ENCODE results near the gene PLXNA2. TPM values are rescaled to one million over a fixed set of nuclear protein-coding genes. Genes with fewer than 3 reads are reported as not detected.

PLXNA2 gene
- total and polyA plus RNA-seq, 7 experiments from 2014 or later: 0.70 to 5.4 (median 1.4) TPM; not detected in 2

GRCh38 chr1:208158640-208159554, 85.3 kb downstream of the PLXNA2 start:
- CTCF ChIA-PET: no interaction called here

GRCh38 chr1:208157769-208158168, 86.4 kb downstream of the PLXNA2 start:
- H3K4me1 Mint-ChIP-seq: no peaks in the 10 kb centered on the region
- no peaks in the 10 kb centered on the region for H3K9me3 ChIP-seq (ENCODE audit: control insufficient read depth in 2 of 3, low read length in 3 of 3)
- H3K4me3 ChIP-seq (ENCODE audit: low read length): no peak overlapping the region
- ATAC-seq (no peak), DNase-seq (no peak)
- H3K27ac ChIP-seq (ENCODE audit: low read depth, low read length): no peak overlapping the region
- H3K27me3 ChIP-seq (ENCODE audit: control insufficient read depth in 2 of 2, insufficient read depth in 2 of 2, low read length in 2 of 2): no peaks in the 10 kb centered on the region
- intact Hi-C loops (cut with micrococcal nuclease): no loop called here
- CTCF ChIA-PET: no interaction called here
- no peak overlapping the region for H3K27ac Mint-ChIP-seq
- H3K36me3 ChIP-seq (ENCODE audit: control insufficient read depth in 2 of 3, insufficient read depth in 3 of 3, low read length in 3 of 3): no peaks in the 10 kb centered on the region
- peaks cover 8 to 38% (median 17%) of the 10 kb centered on the region in 5 donors for H3K27me3 Mint-ChIP-seq
- POLR2A ChIA-PET: no interaction called here
- H3K36me3 Mint-ChIP-seq: no peaks in the 10 kb centered on the region
- H3K9me3 Mint-ChIP-seq: no peaks in the 10 kb centered on the region
- no peaks in the 10 kb centered on the region for H3K4me1 ChIP-seq (ENCODE audit: control insufficient read depth in 2 of 2, insufficient read depth in 2 of 2, low read length in 2 of 2)
- no peak overlapping the region for H3K4me3 Mint-ChIP-seq

More at GRCh38 chr1:208158640-208159554, 85.3 kb downstream of the PLXNA2 start:
- no peak overlapping the region for H3K4me3 ChIP-seq (ENCODE audit: low read length)
- no peaks in the 10 kb centered on the region for H3K9me3 Mint-ChIP-seq
- no peak overlapping the region for H3K4me3 Mint-ChIP-seq
- peaks cover 16 to 45% (median 29%) of the 10 kb centered on the region in 5 donors for H3K27me3 Mint-ChIP-seq
- no peak for ATAC-seq
- POLR2A ChIA-PET: no interaction called here
- H3K36me3 Mint-ChIP-seq: no peaks in the 10 kb centered on the region
- no peak overlapping the region for H3K27ac Mint-ChIP-seq
- intact Hi-C loops (cut with micrococcal nuclease): no loop called here
- H3K27me3 ChIP-seq (ENCODE audit: control insufficient read depth in 2 of 2, insufficient read depth in 2 of 2, low read length in 2 of 2): no peaks in the 10 kb centered on the region
- H3K36me3 ChIP-seq (ENCODE audit: control insufficient read depth in 2 of 3, insufficient read depth in 3 of 3, low read length in 3 of 3): no peaks in the 10 kb centered on the region
- H3K4me1 ChIP-seq (ENCODE audit: control insufficient read depth in 2 of 2, insufficient read depth in 2 of 2, low read length in 2 of 2): no peaks in the 10 kb centered on the region
- H3K9me3 ChIP-seq (ENCODE audit: control insufficient read depth in 2 of 3, low read length in 3 of 3): no peaks in the 10 kb centered on the region
- no peaks in the 10 kb centered on the region for H3K4me1 Mint-ChIP-seq
- no peak overlapping the region for H3K27ac ChIP-seq (ENCODE audit: low read depth, low read length)
- no peak for DNase-seq

- Mint-ChIP-seq H3K27me3 (peaks cover 2 to 32% (median 14%) of the 10 kb centered on the region in 5 donors), H3K27ac (no peak overlapping the region), H3K4me1 (no peaks in the 10 kb centered on the region), H3K36me3 (no peaks in the 10 kb centered on the region), H3K4me3 (no peak overlapping the region), H3K9me3 (no peaks in the 10 kb centered on the region)
- Histone ChIP-seq H3K27me3 (ENCODE audit: control insufficient read depth in 2 of 2, insufficient read depth in 2 of 2, low read length in 2 of 2) (no peaks in the 10 kb centered on the region), H3K4me3 (ENCODE audit: low read length) (no peak overlapping the region), H3K36me3 (ENCODE audit: control insufficient read depth in 2 of 3, insufficient read depth in 3 of 3, low read length in 3 of 3) (no peaks in the 10 kb centered on the region), H3K4me1 (ENCODE audit: control insufficient read depth in 2 of 2, insufficient read depth in 2 of 2, low read length in 2 of 2) (no peaks in the 10 kb centered on the region), H3K9me3 (ENCODE audit: control insufficient read depth in 2 of 3, low read length in 3 of 3) (no peaks in the 10 kb centered on the region), H3K27ac (ENCODE audit: low read depth, low read length) (no peak overlapping the region)
- DNase-seq: no peak
- no peak for ATAC-seq
- intact Hi-C loops (cut with micrococcal nuclease): no loop called here
- POLR2A ChIA-PET: no interaction called here
- CTCF ChIA-PET: no interaction called here
Measured at GRCh38 chr1:208156741-208157140, 87.4 kb downstream of the PLXNA2 start.

- Histone ChIP-seq H3K4me1 (ENCODE audit: control insufficient read depth in 2 of 2, insufficient read depth in 2 of 2, low read length in 2 of 2) (no peaks in the 10 kb centered on the region), H3K9me3 (ENCODE audit: control insufficient read depth in 2 of 3, low read length in 3 of 3) (no peaks in the 10 kb centered on the region), H3K36me3 (ENCODE audit: control insufficient read depth in 2 of 3, insufficient read depth in 3 of 3, low read length in 3 of 3) (no peaks in the 10 kb centered on the region), H3K27ac (ENCODE audit: low read depth, low read length) (no peak overlapping the region), H3K27me3 (ENCODE audit: control insufficient read depth in 2 of 2, insufficient read depth in 2 of 2, low read length in 2 of 2) (no peaks in the 10 kb centered on the region), H3K4me3 (ENCODE audit: low read length) (no peak overlapping the region)
- ChIA-PET CTCF (no interaction called here), POLR2A (no interaction called here)
- Mint-ChIP-seq H3K4me3 (no peak overlapping the region), H3K36me3 (no peaks in the 10 kb centered on the region), H3K9me3 (no peaks in the 10 kb centered on the region), H3K27ac (no peak overlapping the region), H3K4me1 (no peaks in the 10 kb centered on the region), H3K27me3 (peaks cover 0 to 30% (median 13%) of the 10 kb centered on the region in 5 donors)
- no peak for DNase-seq
- ATAC-seq: no peak
- intact Hi-C loops (cut with micrococcal nuclease): no loop called here
Measured at GRCh38 chr1:208156310-208156709, 87.9 kb downstream of the PLXNA2 start.

- ChIA-PET POLR2A (no interaction called here), CTCF (no interaction called here)
- Mint-ChIP-seq H3K36me3 (no peaks in the 10 kb centered on the region), H3K4me1 (no peaks in the 10 kb centered on the region), H3K27me3 (peaks cover 0 to 21% (median 11%) of the 10 kb centered on the region in 5 donors), H3K9me3 (no peaks in the 10 kb centered on the region), H3K4me3 (no peak overlapping the region), H3K27ac (no peak overlapping the region)
- DNase-seq (no peak), ATAC-seq (no peak)
- no peak overlapping the region for H3K4me3 ChIP-seq (ENCODE audit: low read length)
- H3K9me3 ChIP-seq (ENCODE audit: control insufficient read depth in 2 of 3, low read length in 3 of 3): no peaks in the 10 kb centered on the region
- no peaks in the 10 kb centered on the region for H3K36me3 ChIP-seq (ENCODE audit: control insufficient read depth in 2 of 3, insufficient read depth in 3 of 3, low read length in 3 of 3)
- intact Hi-C loops (cut with micrococcal nuclease): no loop called here
- H3K4me1 ChIP-seq (ENCODE audit: control insufficient read depth in 2 of 2, insufficient read depth in 2 of 2, low read length in 2 of 2): no peaks in the 10 kb centered on the region
- H3K27ac ChIP-seq (ENCODE audit: low read depth, low read length): no peak overlapping the region
- no peaks in the 10 kb centered on the region for H3K27me3 ChIP-seq (ENCODE audit: control insufficient read depth in 2 of 2, insufficient read depth in 2 of 2, low read length in 2 of 2)
Measured at GRCh38 chr1:208154679-208155642, 89.2 kb downstream of the PLXNA2 start.

GRCh38 chr1:208154040-208154439, 90.1 kb downstream of the PLXNA2 start:
- Mint-ChIP-seq H3K36me3 (no peaks in the 10 kb centered on the region), H3K27me3 (peaks cover 0 to 16% (median 6%) of the 10 kb centered on the region in 5 donors), H3K27ac (no peak overlapping the region), H3K9me3 (no peaks in the 10 kb centered on the region), H3K4me3 (no peak overlapping the region), H3K4me1 (no peaks in the 10 kb centered on the region)
- H3K4me3 ChIP-seq (ENCODE audit: low read length): no peak overlapping the region
- H3K9me3 ChIP-seq (ENCODE audit: control insufficient read depth in 2 of 3, low read length in 3 of 3): no peaks in the 10 kb centered on the region
- H3K27me3 ChIP-seq (ENCODE audit: control insufficient read depth in 2 of 2, insufficient read depth in 2 of 2, low read length in 2 of 2): no peaks in the 10 kb centered on the region
- POLR2A ChIA-PET: no interaction called here
- CTCF ChIA-PET: no interaction called here
- H3K36me3 ChIP-seq (ENCODE audit: control insufficient read depth in 2 of 3, insufficient read depth in 3 of 3, low read length in 3 of 3): no peaks in the 10 kb centered on the region
- no peak overlapping the region for H3K27ac ChIP-seq (ENCODE audit: low read depth, low read length)
- ATAC-seq: no peak
- no peaks in the 10 kb centered on the region for H3K4me1 ChIP-seq (ENCODE audit: control insufficient read depth in 2 of 2, insufficient read depth in 2 of 2, low read length in 2 of 2)
- intact Hi-C loops (cut with micrococcal nuclease): no loop called here
- DNase-seq: no peak

Measured in naive thymus-derived CD4-positive, alpha-beta T cell (primary cell).